Upper lobe of left lung (tissue), 6 donors: Measurements from ENCODE around the gene PARP12. TPM values are rescaled to one million over a fixed set of nuclear protein-coding genes. Genes with fewer than 3 reads are reported as not detected.

Experiments
- ATAC-seq, 2 donors: fragments of 200-7000 bp; cut with Tn5 transposase; one replicate each; pipeline ENCODE4 v1.9.1; 2022; ENCODE audit warnings: mild to moderate bottlenecking in 2 of 2, moderate library complexity in 2 of 2; ENCODE audit not compliant: low FRiP score in 2 of 2
- DNase-seq, 2 donors: peaks; one replicate each; pipeline ENCODE4 v3.0.0-alpha.2; 2019 to 2020
- H3K27ac ChIP-seq, 4 donors: fragments of 200-600 bp; sonication (generic); one replicate each; pipeline ENCODE4 v1.5.1; 2016 to 2019
- H3K27me3 ChIP-seq, 4 donors: fragments of 200-600 bp; sonication (generic); one replicate each; pipeline ENCODE4 v1.5.1; 2017 to 2019
- H3K36me3 ChIP-seq, 4 donors: fragments of 200-600 bp; sonication (generic); one replicate each; pipeline ENCODE4 v1.5.1; 2016 to 2019
- H3K4me1 ChIP-seq, 4 donors: fragments of 200-600 bp; sonication (generic); one replicate each; pipeline ENCODE4 v1.5.1; 2018 to 2019
- H3K4me3 ChIP-seq, 4 donors: fragments of 200-600 bp; sonication (generic); one replicate each; pipeline ENCODE4 v1.5.1; 2017 to 2019; ENCODE audit warnings: mild to moderate bottlenecking in 2 of 4, moderate library complexity in 1 of 4
- H3K9me3 ChIP-seq, 4 donors: fragments of 200-600 bp; sonication (generic); one replicate each; pipeline ENCODE4 v1.5.1; 2018 to 2019
- CTCF ChIP-seq, 6 experiments: fragments of 450-650 bp in 4 of 6; fragments of 200-600 bp in 2 of 6; sonication (generic) in 2 of 6; IDR thresholded peaks; one replicate each; pipeline ENCODE4 v1.5.1; 2016 to 2019; ENCODE audit warnings: antibody characterized with exemption in 6 of 6
- EP300 ChIP-seq, 4 donors: sonication (generic); formaldehyde crosslinking; IDR thresholded peaks; one replicate each; pipeline ENCODE4 v1.5.1; 2017; ENCODE audit warnings: antibody characterized with exemption in 4 of 4, control low read depth in 2 of 4
- POLR2A ChIP-seq, 4 donors: fragments of 450-650 bp; IDR thresholded peaks; one replicate each; pipeline ENCODE4 v1.5.1; 2016 to 2017; ENCODE audit warnings: antibody characterized with exemption in 4 of 4, mild to moderate bottlenecking in 2 of 4
- POLR2AphosphoS5 ChIP-seq, 2 donors: sonication (generic); formaldehyde crosslinking; IDR thresholded peaks; one replicate each; pipeline ENCODE4 v1.5.1; 2017; ENCODE audit warnings: antibody characterized with exemption in 2 of 2
- WGBS, 2 donors: methylation state at CpG; one replicate each; pipeline ENCODE4 v1.1.5; 2017 to 2018; 5-methylcytosine and 5-hydroxymethylcytosine counted together
- total RNA-seq, 6 donors: library from RNA; depleted of rRNA in 4 of 6; stranded (reverse); fragments of >200 nt in 4 of 6; gene quantifications; one replicate each; pipeline versions ENCODE4 v1.1.0 to v1.2.1, GENCODE V29; 2016 to 2021
- donor health status: DM: no; HTN: no; CAD: no; lungs with moderate emphysema.
- donor health status: DM: no; HTN: yes; CAD: no; lungs with severe emphysema.

Gene PARP12
- total RNA-seq, 6 donors from 2014 or later, result 74.8 to 151 (median 100) TPM

- ATAC-seq (no peak), DNase-seq (no peak)
- Histone ChIP-seq H3K4me3 (no peak overlapping the region), H3K36me3 (peaks cover 0 to 10% (median 3%) of the 10 kb centered on the region in 4 donors), H3K4me1 (no peaks in the 10 kb centered on the region), H3K27ac (no peak overlapping the region), H3K9me3 (no peaks in the 10 kb centered on the region), H3K27me3 (no peaks in the 10 kb centered on the region)
- TF ChIP-seq POLR2AphosphoS5 (IDR thresholded peaks at IDR 0.05) (no peak), POLR2A (IDR thresholded peaks at IDR 0.05) (no peak), CTCF (IDR thresholded peaks at IDR 0.05) (no peak), EP300 (IDR thresholded peaks at IDR 0.05) (no peak)
- WGBS, 2 donors, result 92 to 94% methylated on average over 10 of the region's 10 CpGs
Measured at GRCh38 chr7:140014123-140014522, 48.6 kb downstream of the PARP12 start.

GRCh38 chr7:140013676-140014075, 49.1 kb downstream of the PARP12 start:
- H3K27me3 ChIP-seq, result no peaks in the 10 kb centered on the region
- H3K36me3 ChIP-seq, result peaks cover 0 to 10% (median 3%) of the 10 kb centered on the region in 4 donors
- ATAC-seq (no peak), DNase-seq (no peak)
- no peaks in the 10 kb centered on the region for H3K9me3 ChIP-seq
- WGBS, 2 donors, result 94 to 95% methylated on average over 4 of the region's 4 CpGs
- no peak overlapping the region for H3K4me3 ChIP-seq
- H3K27ac ChIP-seq, result no peak overlapping the region
- TF ChIP-seq POLR2AphosphoS5 (IDR thresholded peaks at IDR 0.05) (no peak), EP300 (IDR thresholded peaks at IDR 0.05) (no peak), CTCF (IDR thresholded peaks at IDR 0.05) (no peak), POLR2A (IDR thresholded peaks at IDR 0.05) (no peak)
- no peaks in the 10 kb centered on the region for H3K4me1 ChIP-seq

GRCh38 chr7:140010194-140010895, 52.4 kb downstream of the PARP12 start:
- no peaks in the 10 kb centered on the region for H3K27me3 ChIP-seq
- no peak for TF ChIP-seq POLR2A (IDR thresholded peaks at IDR 0.05)
- no peak for TF ChIP-seq CTCF (IDR thresholded peaks at IDR 0.05)
- 90% methylated on average over 8 to 9 of the region's 9 CpGs for WGBS, 2 donors
- peaks cover 0 to 9% (median 0%) of the 10 kb centered on the region in 4 donors for H3K36me3 ChIP-seq
- no peak overlapping the region for H3K4me3 ChIP-seq
- ATAC-seq, result no peak
- no peaks in the 10 kb centered on the region for H3K9me3 ChIP-seq
- H3K4me1 ChIP-seq, result no peaks in the 10 kb centered on the region
- no peak for DNase-seq
- no peak overlapping the region for H3K27ac ChIP-seq

GRCh38 chr7:140009735-140010134, 53.0 kb downstream of the PARP12 start:
- no peak for TF ChIP-seq CTCF (IDR thresholded peaks at IDR 0.05)
- no peak for TF ChIP-seq POLR2AphosphoS5 (IDR thresholded peaks at IDR 0.05)
- TF ChIP-seq EP300 (IDR thresholded peaks at IDR 0.05), result no peak
- no peak overlapping the region for H3K4me3 ChIP-seq
- H3K36me3 ChIP-seq, result peaks cover 0 to 9% (median 0%) of the 10 kb centered on the region in 4 donors
- 87 to 91% methylated on average over 7 to 10 of the region's 11 CpGs for WGBS, 2 donors
- no peaks in the 10 kb centered on the region for H3K9me3 ChIP-seq
- H3K4me1 ChIP-seq, result no peaks in the 10 kb centered on the region
- peak in 1 of 2 donors; percentile 62 for DNase-seq
- no peaks in the 10 kb centered on the region for H3K27me3 ChIP-seq
- ATAC-seq, result no peak
- no peak overlapping the region for H3K27ac ChIP-seq
